Neural progenitor cell (in vitro differentiated cells): ENCODE data around the gene SNX10. TPM values are rescaled to one million over a fixed set of nuclear protein-coding genes. Genes with fewer than 3 reads are reported as not detected.

ENCODE experiments used
- DNase-seq: peaks from one replicate; pipeline ENCODE4 v3.0.0-alpha.2; 2016; ENCODE audit warnings: low spot score
- H2AFZ ChIP-seq: fragments of 200-600 bp; sonication (generic); replicated peaks from 2 replicates; pipeline ENCODE4 v1.6.1; 2016; ENCODE audit warnings: antibody characterized with exemption
- H3F3A ChIP-seq: fragments of 200-600 bp; sonication (generic); 2 replicates; pipeline ENCODE4 v1.6.1; 2016; ENCODE audit warnings: antibody characterized with exemption, low read depth
- H3K27ac ChIP-seq: fragments of 200-600 bp; sonication (generic); 2 replicates; pipeline ENCODE4 v1.5.1; 2016; ENCODE audit warnings: mild to moderate bottlenecking
- H3K27me3 ChIP-seq: fragments of 200-600 bp; sonication (generic); 2 replicates; pipeline ENCODE4 v1.6.1; 2016; ENCODE audit warnings: mild to moderate bottlenecking, moderate library complexity
- H3K36me3 ChIP-seq: fragments of 200-600 bp; sonication (generic); 2 replicates; pipeline ENCODE4 v1.5.1; 2016
- H3K4me1 ChIP-seq: fragments of 200-600 bp; sonication (generic); 2 replicates; pipeline ENCODE4 v1.6.1; 2016; ENCODE audit warnings: mixed run types
- H3K4me2 ChIP-seq: fragments of 200-600 bp; sonication (generic); 2 replicates; pipeline ENCODE4 v1.6.1; 2016
- H3K4me3 ChIP-seq: fragments of 200-600 bp; sonication (generic); 2 replicates; pipeline ENCODE4 v1.5.1; 2016
- H3K79me2 ChIP-seq: fragments of 200-600 bp; sonication (generic); 2 replicates; pipeline ENCODE4 v1.6.1; 2016; ENCODE audit warnings: low read depth
- H3K9ac ChIP-seq: fragments of 200-600 bp; sonication (generic); 2 replicates; pipeline ENCODE4 v1.6.1; 2016
- H3K9me3 ChIP-seq: fragments of 200-600 bp; sonication (generic); 2 replicates; pipeline ENCODE4 v1.5.1; 2016; ENCODE audit warnings: low read depth
- H4K20me1 ChIP-seq: fragments of 200-600 bp; sonication (generic); 2 replicates; pipeline ENCODE4 v1.6.1; 2016; ENCODE audit warnings: low read depth
- H3K27ac Mint-ChIP-seq: 3 replicates; pipeline ENCODE4 v1.8.0; 2021; ENCODE audit warnings: mixed read lengths
- H3K27me3 Mint-ChIP-seq: 2 replicates; pipeline ENCODE4 v1.8.0; 2022; ENCODE audit warnings: low read depth, mild to moderate bottlenecking, inconsistent platforms, moderate library complexity, mixed read lengths; ENCODE audit not compliant: insufficient read depth
- H3K36me3 Mint-ChIP-seq: 3 replicates; pipeline ENCODE4 v1.8.0; 2021; ENCODE audit warnings: mixed read lengths
- H3K4me1 Mint-ChIP-seq: 3 replicates; pipeline ENCODE4 v1.8.0; 2021; ENCODE audit warnings: mixed read lengths
- H3K4me3 Mint-ChIP-seq: 3 replicates; pipeline ENCODE4 v1.8.0; 2021; ENCODE audit warnings: mild to moderate bottlenecking, moderate library complexity, mixed read lengths
- H3K9me3 Mint-ChIP-seq: 3 replicates; pipeline ENCODE4 v1.8.0; 2020; ENCODE audit warnings: mixed read lengths
- CTCF ChIP-seq: fragments of 200-600 bp; sonication (generic); IDR thresholded peaks from 2 replicates; pipeline ENCODE4 v1.5.1; 2017; ENCODE audit warnings: antibody characterized with exemption, mild to moderate bottlenecking
- EZH2 ChIP-seq: fragments of 200-600 bp; sonication (generic); IDR thresholded peaks from 2 replicates; pipeline ENCODE4 v1.6.1; 2017; ENCODE audit warnings: antibody characterized with exemption, mild to moderate bottlenecking, moderate library complexity
- EZH2phosphoT487 ChIP-seq: fragments of 200-600 bp; sonication (generic); IDR thresholded peaks from 2 replicates; pipeline ENCODE4 v1.6.1; 2017; ENCODE audit warnings: antibody characterized with exemption
- total RNA-seq: library from RNA; depleted of rRNA; stranded (reverse); fragments of >200 nt; gene quantifications from 2 replicates; pipeline ENCODE4 v1.2.3, GENCODE V29; 2015; ENCODE audit warnings: low replicate concordance

The SNX10 gene
- total RNA-seq, 1 donor from 2014 or later = 29.6 TPM

- no peaks in the 10 kb centered on the region for H3K79me2 ChIP-seq
- no peaks in the 10 kb centered on the region for H3K4me1 ChIP-seq
- H4K20me1 ChIP-seq = no peaks in the 10 kb centered on the region
- Mint-ChIP-seq H3K9me3 (no peaks in the 10 kb centered on the region), H3K4me3 (no peak overlapping the region), H3K36me3 (no peaks in the 10 kb centered on the region), H3K27me3 (peaks cover 9% of the 10 kb centered on the region), H3K27ac (no peak overlapping the region), H3K4me1 (peaks cover 9% of the 10 kb centered on the region)
- H3K4me2 ChIP-seq = no peak overlapping the region
- H3K27me3 ChIP-seq = no peaks in the 10 kb centered on the region
- no peaks in the 10 kb centered on the region for H3F3A ChIP-seq
- no peaks in the 10 kb centered on the region for H3K36me3 ChIP-seq
- H3K9me3 ChIP-seq = no peaks in the 10 kb centered on the region
- DNase-seq = no peak
- no peak overlapping the region for H2AFZ ChIP-seq
- no peak for TF ChIP-seq EZH2phosphoT487
- no peak for TF ChIP-seq EZH2
- no peak for TF ChIP-seq CTCF
- no peak overlapping the region for H3K4me3 ChIP-seq
- H3K9ac ChIP-seq = no peak overlapping the region
- no peak overlapping the region for H3K27ac ChIP-seq
These were observed 14.4 kb downstream of the SNX10 start for GRCh38 chr7:26305869-26306665.

GRCh38 chr7:26306790-26307189, 15.1 kb downstream of the SNX10 start:
- H3K4me1 ChIP-seq = no peaks in the 10 kb centered on the region
- no peak overlapping the region for H2AFZ ChIP-seq
- Mint-ChIP-seq H3K36me3 (no peaks in the 10 kb centered on the region), H3K9me3 (no peaks in the 10 kb centered on the region), H3K27ac (peak overlapping the region; percentile 55), H3K4me3 (no peak overlapping the region), H3K4me1 (peaks cover 5% of the 10 kb centered on the region), H3K27me3 (peaks cover 9% of the 10 kb centered on the region)
- H3K27me3 ChIP-seq = no peaks in the 10 kb centered on the region
- H3K4me3 ChIP-seq = no peak overlapping the region
- no peak overlapping the region for H3K9ac ChIP-seq
- no peaks in the 10 kb centered on the region for H4K20me1 ChIP-seq
- no peak for DNase-seq
- H3K9me3 ChIP-seq = no peaks in the 10 kb centered on the region
- no peak overlapping the region for H3K4me2 ChIP-seq
- no peaks in the 10 kb centered on the region for H3K36me3 ChIP-seq
- H3K27ac ChIP-seq = no peak overlapping the region
- TF ChIP-seq EZH2phosphoT487 (no peak), EZH2 (no peak), CTCF (no peak)
- no peaks in the 10 kb centered on the region for H3F3A ChIP-seq
- no peaks in the 10 kb centered on the region for H3K79me2 ChIP-seq

- no peak overlapping the region for H3K4me3 ChIP-seq
- no peaks in the 10 kb centered on the region for H3K36me3 ChIP-seq
- no peaks in the 10 kb centered on the region for H3K9me3 Mint-ChIP-seq
- no peak for TF ChIP-seq CTCF
- TF ChIP-seq EZH2 = no peak
- no peak for TF ChIP-seq EZH2phosphoT487
- H3K27me3 Mint-ChIP-seq = peaks cover 9% of the 10 kb centered on the region
- no peak overlapping the region for H2AFZ ChIP-seq
- H3F3A ChIP-seq = no peaks in the 10 kb centered on the region
- no peaks in the 10 kb centered on the region for H3K79me2 ChIP-seq
- H3K27ac ChIP-seq = no peak overlapping the region
- no peaks in the 10 kb centered on the region for H3K27me3 ChIP-seq
- H3K27ac Mint-ChIP-seq = no peak overlapping the region
- no peaks in the 10 kb centered on the region for H3K36me3 Mint-ChIP-seq
- H3K4me3 Mint-ChIP-seq = no peak overlapping the region
- H3K4me1 ChIP-seq = no peaks in the 10 kb centered on the region
- no peak overlapping the region for H3K9ac ChIP-seq
- no peaks in the 10 kb centered on the region for H3K9me3 ChIP-seq
- H4K20me1 ChIP-seq = no peaks in the 10 kb centered on the region
- H3K4me1 Mint-ChIP-seq = peaks cover 5% of the 10 kb centered on the region
- no peak for DNase-seq
- H3K4me2 ChIP-seq = no peak overlapping the region
These were observed 15.6 kb downstream of the SNX10 start for GRCh38 chr7:26307226-26307625.
